Peyer's patch (tissue), 4 donors: ENCODE results near the gene SH2D7.

ENCODE experiments used
- CTCF ChIP-seq, 6 experiments: fragments of 450-650 bp in 4 of 6; fragments of 200-600 bp in 2 of 6; sonication (generic) in 1 of 6; IDR thresholded peaks; one replicate each; pipeline ENCODE4 v1.5.1; 2017 to 2019; ENCODE audit warnings: antibody characterized with exemption in 6 of 6, mild to moderate bottlenecking in 3 of 6, moderate library complexity in 1 of 6
- POLR2A ChIP-seq, 2 donors: fragments of 450-650 bp; IDR thresholded peaks; one replicate each; pipeline ENCODE4 v1.5.1; 2017; ENCODE audit warnings: antibody characterized with exemption in 2 of 2, mild to moderate bottlenecking in 2 of 2, moderate library complexity in 2 of 2

GRCh38 chr15:78071383-78071782 lies 21.0 kb upstream of the SH2D7 start:
- TF ChIP-seq CTCF (IDR thresholded peaks at IDR 0.05) (no peak), POLR2A (IDR thresholded peaks at IDR 0.05) (no peak)
